Measurements from ENCODE around the gene RHBDD2. TPM values are rescaled to one million over a fixed set of nuclear protein-coding genes. Genes with fewer than 3 reads are reported as not detected.
A peak's percentile ranks its signal among the peaks of the same experiment; 100 is the strongest.

Gene RHBDD2
- total and polyA plus RNA-seq, 9 of the 15 experiments (the other 6 are each of a cell fraction or from before 2014, with no cell fraction given), result 3.3 to 36.7 (median 17.9) TPM

- intact Hi-C loops (cut with micrococcal nuclease) (no loop called here), in situ Hi-C loops (cut with MboI) (no loop called here)
- H3K4me2 ChIP-seq (ENCODE audit: insufficient read depth, low read length), result peak overlapping the region; percentile 92
- H3K4me1 ChIP-seq (replicated peaks in 1 of 2; ENCODE audit: control insufficient read depth in 2 of 2, insufficient read depth in 2 of 2, low read length in 2 of 2), result peaks cover 31 to 38% of the 10 kb centered on the region in 2 experiments; a peak in 4 of 5 replicates
- DNase-seq (ENCODE audit: extremely low read depth in 1 of 4, low spot score in 3 of 4) (no peak), ATAC-seq (no peak), FAIRE-seq (no peak)
- peaks cover 65% of the 10 kb centered on the region for H3K79me2 ChIP-seq (ENCODE audit: control insufficient read depth, insufficient read depth, low read length)
- H3K9me3 ChIP-seq (replicated peaks; ENCODE audit: control insufficient read depth, insufficient read depth, low read depth, low read length), result no peaks in the 10 kb centered on the region
- peaks cover 10% of the 10 kb centered on the region for H4K20me1 ChIP-seq (replicated peaks; ENCODE audit: control insufficient read depth, insufficient read depth, low read length)
- no TSS peak for BruUV-seq (replicated peaks)
- POLR2A ChIA-PET, result interaction anchor here (0.6 to 2.6 kb wide), 13 partner anchors 10 to 104 kb away, joined by 3 to 48 read pairs (median 6); no protein-coding TSS in a partner anchor
- no peak overlapping the region for H3K27ac ChIP-seq (ENCODE audit: extremely low read depth, low read depth, low read length)
- peak overlapping the region; percentile 97 for H3K4me3 ChIP-seq
- no peaks in the 10 kb centered on the region for H3K27me3 ChIP-seq (ENCODE audit: control insufficient read depth in 2 of 2, insufficient read depth in 2 of 2, low read length in 2 of 2)
- WGBS (ENCODE audit: insufficient coverage, low coverage, missing lambda C conversion rate), result 49% methylated on average over 5 of the region's 5 CpGs
- peak overlapping the region; percentile 87 to 96; a peak in 3 of 4 replicates for H3K9ac ChIP-seq (ENCODE audit: insufficient read depth in 1 of 2, low read depth in 2 of 2, low read length in 2 of 2)
- CTCF ChIA-PET (ENCODE audit: low intra/inter-chr PET ratio), result no interaction called here
- TF ChIP-seq SPI1 (IDR thresholded peaks at IDR 0.05; ENCODE audit: borderline replicate concordance, low read depth, low read length), result peak; percentile 95
- no peak for TF ChIP-seq PTBP1 (IDR thresholded peaks at IDR 0.05; ENCODE audit: low read depth, low read length)
- TF ChIP-seq PREB (CRISPR knock-in tag; IDR thresholded peaks at IDR 0.05), result 0 out of 2 replicates have a peak, but pooled peaks have one; percentile 37
- H2AFZ ChIP-seq (ENCODE audit: low read depth, low read length), result no peak overlapping the region
- peaks cover 10% of the 10 kb centered on the region; the same call in 2 of the 3 replicates for H3K36me3 ChIP-seq (ENCODE audit: control insufficient read depth, insufficient read depth, low read length)
- peaks cover 8% of the 10 kb centered on the region for H3K9me1 ChIP-seq (ENCODE audit: control insufficient read depth, insufficient read depth, low read length)
Observed at GRCh38 chr7:75916259-75916658, 37.4 kb downstream of the RHBDD2 start.

All from K562 (cell line).